A673 (cell line): ENCODE results near the gene DSCAM.

Experiments
- CTCF ChIP-seq: fragments of 300-800, 200-600 bp; sonication (generic); conservative IDR thresholded peaks from 2 replicates; pipeline ENCODE4 v1.5.1; 2017; ENCODE audit warnings: low read depth, mild to moderate bottlenecking, antibody characterized with exemption, low read length, moderate library complexity, mixed read lengths
- EZH2 ChIP-seq: fragments of 200-600 bp; sonication (generic); IDR thresholded peaks from 2 replicates; pipeline ENCODE4 v1.6.1; 2017; ENCODE audit warnings: borderline replicate concordance, low read depth, mild to moderate bottlenecking, mixed read lengths, antibody characterized with exemption, low read length; ENCODE audit not compliant: poor library complexity, severe bottlenecking

GRCh38 chr21:40882192-40882915 is 35.4 kb upstream of the DSCAM start:
- TF ChIP-seq CTCF (no peak), EZH2 (no peak)
